ENCODE measurements around the gene NCBP3. TPM values are rescaled to one million over a fixed set of nuclear protein-coding genes. Genes with fewer than 3 reads are reported as not detected.

Gene NCBP3
- total RNA-seq, 4 donors from 2014 or later, result 15.0 to 33.9 (median 21.9) TPM

DNA sequence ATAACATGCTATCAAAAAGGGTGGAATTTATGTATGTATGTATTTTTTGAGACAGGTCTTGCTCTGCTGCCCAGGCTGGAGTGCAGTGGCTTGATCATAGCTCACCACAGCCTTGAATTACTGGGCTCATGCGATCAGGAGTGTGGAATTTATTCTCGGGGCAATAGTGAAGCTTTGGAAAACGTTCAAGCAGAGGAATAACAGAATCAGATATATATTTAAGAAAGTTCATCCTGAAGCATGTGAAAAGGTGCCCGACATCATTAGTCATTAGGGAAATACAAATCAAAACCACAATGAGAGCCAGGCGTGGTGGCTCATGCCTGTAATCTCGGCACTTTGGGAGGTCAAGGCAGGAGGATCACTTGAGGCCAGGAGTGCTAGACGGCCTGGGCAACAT, 37.3 kb downstream of the NCBP3 start:
- Histone ChIP-seq H3K27me3 (no peaks in the 10 kb centered on the region), H3K27ac (replicated peaks in 1 of 4) (no peak overlapping the region), H3K36me3 (peaks cover 36 to 81% (median 66%) of the 10 kb centered on the region in 4 donors), H3K4me3 (no peak overlapping the region), H3K4me1 (peaks cover 0 to 3% (median 1%) of the 10 kb centered on the region in 4 donors), H3K9me3 (no peaks in the 10 kb centered on the region)
- intact Hi-C loops (cut with DNase I), result no loop called here
- TF ChIP-seq EP300 (IDR thresholded peaks at IDR 0.05), result no peak
- 87% methylated on average over 7 of the region's 7 CpGs for WGBS
- DNase-seq (ENCODE audit: extremely low spot score), result no peak

GRCh38 chr17:3805581-3805980, 40.5 kb downstream of the NCBP3 start:
- Histone ChIP-seq H3K27ac (replicated peaks in 1 of 4) (no peak overlapping the region), H3K36me3 (peaks cover 14 to 50% (median 36%) of the 10 kb centered on the region in 4 donors), H3K4me1 (peaks cover 3 to 23% (median 22%) of the 10 kb centered on the region in 4 donors), H3K9me3 (no peaks in the 10 kb centered on the region), H3K4me3 (no peak overlapping the region), H3K27me3 (no peaks in the 10 kb centered on the region)
- 96% methylated on average over 5 of the region's 5 CpGs for WGBS
- TF ChIP-seq EP300 (IDR thresholded peaks at IDR 0.05), result no peak
- TF ChIP-seq POLR2A (IDR thresholded peaks at IDR 0.05; ENCODE audit: low read depth), result no peak
- no peak for TF ChIP-seq CTCF (IDR thresholded peaks at IDR 0.05)
- TF ChIP-seq POLR2AphosphoS5 (IDR thresholded peaks at IDR 0.05), result no peak
- DNase-seq (ENCODE audit: extremely low spot score), result no peak
- intact Hi-C loops (cut with DNase I), result no loop called here

DNA sequence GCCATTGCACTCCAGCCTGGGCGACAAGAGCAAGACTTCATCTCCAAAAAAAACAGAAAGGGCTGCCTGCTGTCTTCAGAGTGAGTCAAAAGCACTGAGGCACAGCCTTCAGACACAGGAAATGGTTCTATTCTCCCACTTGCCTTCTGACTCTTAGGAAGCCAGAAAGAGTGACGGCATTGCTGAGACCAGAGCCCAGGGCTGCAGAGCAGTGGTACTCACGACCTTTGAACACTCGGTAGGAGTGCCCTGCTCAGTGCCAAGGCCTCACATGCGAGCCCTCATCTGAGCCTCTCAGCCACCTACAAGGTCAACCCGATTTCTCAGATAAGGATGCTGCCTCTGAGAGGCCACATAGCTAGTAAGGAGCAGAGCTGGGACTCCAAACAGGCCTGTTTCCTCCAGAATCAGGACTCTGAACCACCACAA, 41.5 kb downstream of the NCBP3 start:
- WGBS, result 69% methylated on average over 6 of the region's 6 CpGs
- Histone ChIP-seq H3K4me1 (peaks cover 3 to 23% (median 22%) of the 10 kb centered on the region in 4 donors), H3K27me3 (no peaks in the 10 kb centered on the region), H3K4me3 (no peak overlapping the region), H3K36me3 (peaks cover 9 to 39% (median 26%) of the 10 kb centered on the region in 4 donors), H3K9me3 (no peaks in the 10 kb centered on the region), H3K27ac (replicated peaks in 1 of 4) (no peak overlapping the region)
- no peak for DNase-seq (ENCODE audit: extremely low spot score)
- no peak for TF ChIP-seq POLR2AphosphoS5 (IDR thresholded peaks at IDR 0.05)
- no peak for TF ChIP-seq CTCF (IDR thresholded peaks at IDR 0.05)
- TF ChIP-seq EP300 (IDR thresholded peaks at IDR 0.05), result no peak
- TF ChIP-seq POLR2A (IDR thresholded peaks at IDR 0.05; ENCODE audit: low read depth), result no peak
- intact Hi-C loops (cut with DNase I), result loop anchor here (5.0 kb wide), 1 partner anchor 67 kb away; no protein-coding TSS in a partner anchor

DNA sequence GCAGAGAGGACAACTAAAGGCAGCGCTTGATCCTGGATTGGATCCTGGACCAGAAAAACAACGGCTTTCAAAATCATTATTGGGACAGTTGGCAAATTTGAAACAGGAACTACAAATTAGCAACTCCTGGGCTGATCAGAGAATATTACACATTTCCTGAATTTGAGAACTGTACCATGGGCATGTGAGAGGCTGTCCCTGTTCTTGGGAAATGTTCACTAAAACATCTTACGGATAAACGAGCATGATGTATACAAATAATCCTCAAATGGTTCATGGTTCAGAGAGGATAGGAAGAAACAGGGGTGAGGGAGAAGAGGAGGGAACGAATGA, 42.8 kb downstream of the NCBP3 start:
- intact Hi-C loops (cut with DNase I), result loop anchor here (5.0 kb wide), 1 partner anchor 66 kb away; no protein-coding TSS in a partner anchor
- 80% methylated on average over 5 of the region's 5 CpGs for WGBS

More for the DNA sequence above, 42.8 kb downstream of the NCBP3 start:
- Histone ChIP-seq H3K4me1 (peaks cover 5 to 23% (median 22%) of the 10 kb centered on the region in 4 donors), H3K27me3 (no peaks in the 10 kb centered on the region), H3K27ac (replicated peaks in 1 of 4) (peak overlapping the region; percentile 73 to 85 (median 82)), H3K36me3 (peaks cover 2 to 27% (median 18%) of the 10 kb centered on the region in 4 donors), H3K4me3 (no peak overlapping the region), H3K9me3 (no peaks in the 10 kb centered on the region)
- TF ChIP-seq EP300 (IDR thresholded peaks at IDR 0.05), result no peak
- no peak for TF ChIP-seq POLR2A (IDR thresholded peaks at IDR 0.05; ENCODE audit: low read depth)
- TF ChIP-seq POLR2AphosphoS5 (IDR thresholded peaks at IDR 0.05), result peak in 1 of 2 donors; percentile 1
- TF ChIP-seq CTCF (IDR thresholded peaks at IDR 0.05), result no peak
- DNase-seq (ENCODE audit: extremely low spot score), result no peak
